WERI-Rb-1 (cell line): Measurements from ENCODE around the gene HNMT.

Experiments
- DNase-seq: peaks from one replicate; pipeline ENCODE4 v3.0.0-alpha.2; 2020
- H3K27ac ChIP-seq: fragments of 250-450 bp; sonication (Bioruptor Pico); 2 replicates; pipeline ENCODE4 v1.5.1; 2020; ENCODE audit warnings: mild to moderate bottlenecking, moderate library complexity
- H3K27me3 ChIP-seq: fragments of 250-450 bp; sonication (Bioruptor Pico); 2 replicates; pipeline ENCODE4 v1.5.1; 2021; ENCODE audit warnings: mild to moderate bottlenecking, low read depth, moderate library complexity; ENCODE audit not compliant: insufficient read depth, severe bottlenecking
- H3K36me3 ChIP-seq: fragments of 250-450 bp; sonication (Bioruptor Pico); 2 replicates; pipeline ENCODE4 v1.5.1; 2020; ENCODE audit warnings: mild to moderate bottlenecking, moderate library complexity
- H3K4me3 ChIP-seq: 2 replicates; pipeline ENCODE4 v1.5.1; 2011; ENCODE audit warnings: low read depth, mild to moderate bottlenecking, control low read depth, low read length
- H3K9me3 ChIP-seq: fragments of 250-450 bp; sonication (Bioruptor Pico); 2 replicates; pipeline ENCODE4 v1.5.1; 2021; ENCODE audit warnings: mild to moderate bottlenecking, moderate library complexity; ENCODE audit not compliant: severe bottlenecking
- TF ChIP-seq, protein P1 (sequence below): IDR thresholded peaks from 2 replicates; pipeline ENCODE4 v1.5.1; 2011; ENCODE audit warnings: low read depth, mild to moderate bottlenecking, control low read depth, inconsistent platforms, low read length

Gene HNMT

DNA sequence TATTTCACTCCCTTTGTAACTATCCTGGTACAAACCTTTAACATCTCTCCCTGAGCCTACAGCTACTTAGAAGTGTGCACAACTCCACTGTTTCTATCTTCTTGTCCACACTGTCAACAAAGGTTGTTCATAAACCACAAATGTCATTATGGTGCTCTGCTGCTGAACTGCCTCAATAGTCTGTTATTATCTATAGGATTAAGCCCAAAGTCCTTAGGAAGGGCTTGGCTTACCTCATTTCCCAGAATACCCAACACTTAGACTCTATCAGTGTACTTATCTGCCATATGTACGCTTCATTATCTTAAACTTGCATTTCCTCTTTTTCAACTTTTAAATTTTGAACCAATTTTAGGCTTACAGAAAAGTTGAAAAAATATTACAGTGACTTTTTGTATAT lies 94.2 kb downstream of the HNMT start:
- H3K27me3 ChIP-seq: no peaks in the 10 kb centered on the region
- no peak overlapping the region for H3K27ac ChIP-seq
- DNase-seq: no peak
- H3K4me3 ChIP-seq: no peak overlapping the region
- no peaks in the 10 kb centered on the region for H3K36me3 ChIP-seq
- TF ChIP-seq, protein P1, sequence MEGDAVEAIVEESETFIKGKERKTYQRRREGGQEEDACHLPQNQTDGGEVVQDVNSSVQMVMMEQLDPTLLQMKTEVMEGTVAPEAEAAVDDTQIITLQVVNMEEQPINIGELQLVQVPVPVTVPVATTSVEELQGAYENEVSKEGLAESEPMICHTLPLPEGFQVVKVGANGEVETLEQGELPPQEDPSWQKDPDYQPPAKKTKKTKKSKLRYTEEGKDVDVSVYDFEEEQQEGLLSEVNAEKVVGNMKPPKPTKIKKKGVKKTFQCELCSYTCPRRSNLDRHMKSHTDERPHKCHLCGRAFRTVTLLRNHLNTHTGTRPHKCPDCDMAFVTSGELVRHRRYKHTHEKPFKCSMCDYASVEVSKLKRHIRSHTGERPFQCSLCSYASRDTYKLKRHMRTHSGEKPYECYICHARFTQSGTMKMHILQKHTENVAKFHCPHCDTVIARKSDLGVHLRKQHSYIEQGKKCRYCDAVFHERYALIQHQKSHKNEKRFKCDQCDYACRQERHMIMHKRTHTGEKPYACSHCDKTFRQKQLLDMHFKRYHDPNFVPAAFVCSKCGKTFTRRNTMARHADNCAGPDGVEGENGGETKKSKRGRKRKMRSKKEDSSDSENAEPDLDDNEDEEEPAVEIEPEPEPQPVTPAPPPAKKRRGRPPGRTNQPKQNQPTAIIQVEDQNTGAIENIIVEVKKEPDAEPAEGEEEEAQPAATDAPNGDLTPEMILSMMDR: no peak
- no peaks in the 10 kb centered on the region for H3K9me3 ChIP-seq

DNA sequence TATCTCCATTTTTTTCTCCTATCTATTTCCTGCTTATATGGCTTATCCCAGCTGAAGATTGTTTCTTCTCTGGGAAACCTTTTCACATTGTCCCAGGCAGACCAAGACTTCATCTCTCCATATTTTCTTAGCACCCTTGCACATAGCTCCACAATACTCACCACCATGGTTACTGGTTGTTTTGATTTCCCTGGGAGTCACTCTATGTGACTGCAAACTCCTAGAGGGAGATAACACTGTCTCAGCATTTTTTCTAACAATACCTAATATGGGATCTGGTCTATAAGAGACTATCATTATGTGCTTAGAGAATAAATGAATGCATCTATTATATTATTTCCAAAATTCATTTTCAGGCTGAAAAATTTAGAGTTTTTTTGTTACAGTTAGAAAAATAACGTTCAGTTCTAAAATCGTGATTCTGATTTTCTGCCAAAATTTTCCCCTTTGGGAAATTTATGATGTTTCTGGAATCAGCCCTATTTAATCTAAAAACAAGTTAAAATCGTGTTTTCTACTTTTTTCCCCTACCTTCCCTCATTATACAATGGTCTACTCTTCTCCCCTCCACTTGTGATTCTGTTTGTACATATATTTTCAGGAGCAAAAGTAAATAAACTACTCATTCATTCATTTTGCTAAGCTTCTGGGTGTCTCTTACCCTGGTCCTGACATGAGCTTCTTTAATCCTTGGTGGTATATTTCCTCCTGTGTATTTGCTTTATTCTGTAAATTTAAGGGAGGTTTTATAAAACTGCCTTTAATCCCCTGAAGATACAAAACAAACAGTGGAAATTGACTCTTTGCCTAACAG lies 95.4 kb downstream of the HNMT start:
- Histone ChIP-seq H3K27ac (no peak overlapping the region), H3K4me3 (no peak overlapping the region), H3K36me3 (no peaks in the 10 kb centered on the region), H3K9me3 (no peaks in the 10 kb centered on the region), H3K27me3 (no peaks in the 10 kb centered on the region)
- DNase-seq: no peak
- TF ChIP-seq, protein P1: no peak

DNA sequence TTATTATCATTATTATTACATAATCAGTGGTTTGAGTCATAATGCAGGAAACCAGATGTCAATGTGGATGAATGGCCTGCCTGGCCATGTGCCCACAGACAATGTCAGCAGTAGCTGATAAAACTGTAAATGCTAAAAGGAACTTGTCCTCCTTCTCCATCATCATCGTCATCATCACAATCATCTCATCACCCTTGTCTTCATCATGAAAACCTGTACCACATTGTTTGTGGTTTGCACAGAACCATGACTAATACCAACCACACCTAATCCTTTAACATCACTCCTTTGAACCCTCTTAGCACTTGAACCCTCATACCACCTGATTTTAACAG lies 96.0 kb downstream of the HNMT start:
- no peaks in the 10 kb centered on the region for H3K27me3 ChIP-seq
- no peaks in the 10 kb centered on the region for H3K36me3 ChIP-seq
- no peak overlapping the region for H3K27ac ChIP-seq
- DNase-seq: no peak
- H3K9me3 ChIP-seq: no peaks in the 10 kb centered on the region
- TF ChIP-seq, protein P1: no peak
- no peak overlapping the region for H3K4me3 ChIP-seq

DNA sequence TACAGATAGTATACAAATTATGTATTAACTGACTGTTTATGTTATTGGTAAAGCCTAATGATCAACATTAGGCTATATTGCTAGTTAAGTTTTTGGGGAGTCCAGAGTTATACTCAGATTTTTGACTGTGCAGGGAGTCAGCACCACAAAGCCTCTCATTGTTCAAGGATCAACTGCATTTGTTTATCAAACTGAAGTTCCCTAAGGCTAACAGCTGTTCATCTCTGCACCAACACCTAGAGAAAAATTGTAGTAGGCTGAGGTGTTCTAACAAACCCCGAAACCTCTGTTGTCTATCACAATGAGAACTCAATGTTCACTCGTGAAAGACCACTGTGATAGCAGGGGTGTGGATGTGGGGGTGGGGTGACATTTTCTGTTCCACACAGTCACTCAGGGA lies 97.7 kb downstream of the HNMT start:
- H3K9me3 ChIP-seq: no peaks in the 10 kb centered on the region
- H3K4me3 ChIP-seq: no peak overlapping the region
- DNase-seq: no peak
- no peaks in the 10 kb centered on the region for H3K36me3 ChIP-seq
- H3K27me3 ChIP-seq: no peaks in the 10 kb centered on the region
- TF ChIP-seq, protein P1: no peak
- no peak overlapping the region for H3K27ac ChIP-seq

DNA sequence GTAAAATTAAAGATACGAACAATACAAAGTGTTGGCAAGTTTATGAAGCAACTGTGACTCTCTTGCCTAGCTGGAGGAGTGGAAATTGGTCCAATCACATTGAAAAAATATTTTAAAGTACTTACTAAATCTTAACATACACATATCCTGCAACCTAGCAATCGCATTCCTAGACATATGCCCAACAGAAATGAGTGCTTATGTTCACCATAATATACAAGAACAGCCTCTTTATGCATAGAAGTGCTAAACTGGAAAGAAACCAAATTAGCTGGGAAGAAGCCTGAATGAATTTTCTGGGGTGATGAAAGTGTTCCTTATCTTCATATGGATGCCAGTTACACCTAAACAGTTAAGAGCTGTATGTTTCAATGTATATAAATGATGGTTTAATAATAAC lies 98.9 kb downstream of the HNMT start:
- TF ChIP-seq, protein P1: no peak
- H3K4me3 ChIP-seq: no peak overlapping the region
- no peaks in the 10 kb centered on the region for H3K27me3 ChIP-seq
- DNase-seq: no peak
- no peak overlapping the region for H3K27ac ChIP-seq
- no peaks in the 10 kb centered on the region for H3K36me3 ChIP-seq
- no peaks in the 10 kb centered on the region for H3K9me3 ChIP-seq
